ENCODE data around the gene ATMIN. TPM values are rescaled to one million over a fixed set of nuclear protein-coding genes. Genes with fewer than 3 reads are reported as not detected.
A peak's percentile ranks its signal among the peaks of the same experiment; 100 is the strongest.

Gene ATMIN
- total RNA-seq, 1 donor from 2014 or later = 21.2 TPM

GRCh38 chr16:81004646-81005353, 30.8 kb upstream of the ATMIN start:
- DNase-seq (ENCODE audit: missing footprints) = no peak
- ATAC-seq = no peak

GRCh38 chr16:81005610-81006161, 30.0 kb upstream of the ATMIN start:
- DNase-seq (ENCODE audit: missing footprints) (no peak), ATAC-seq (no peak)
- intact Hi-C loops (cut with DNase I) = loop anchor here (2.0 to 10.0 kb wide), 2 partner anchors 71 to 729 kb away; partner anchors contain the start of gene C16orf46

More at GRCh38 chr16:81004646-81005353, 30.8 kb upstream of the ATMIN start:
- intact Hi-C loops (cut with DNase I) = loop anchor here (10.0 kb wide), 1 partner anchor 730 kb away; no protein-coding TSS in a partner anchor

DNA sequence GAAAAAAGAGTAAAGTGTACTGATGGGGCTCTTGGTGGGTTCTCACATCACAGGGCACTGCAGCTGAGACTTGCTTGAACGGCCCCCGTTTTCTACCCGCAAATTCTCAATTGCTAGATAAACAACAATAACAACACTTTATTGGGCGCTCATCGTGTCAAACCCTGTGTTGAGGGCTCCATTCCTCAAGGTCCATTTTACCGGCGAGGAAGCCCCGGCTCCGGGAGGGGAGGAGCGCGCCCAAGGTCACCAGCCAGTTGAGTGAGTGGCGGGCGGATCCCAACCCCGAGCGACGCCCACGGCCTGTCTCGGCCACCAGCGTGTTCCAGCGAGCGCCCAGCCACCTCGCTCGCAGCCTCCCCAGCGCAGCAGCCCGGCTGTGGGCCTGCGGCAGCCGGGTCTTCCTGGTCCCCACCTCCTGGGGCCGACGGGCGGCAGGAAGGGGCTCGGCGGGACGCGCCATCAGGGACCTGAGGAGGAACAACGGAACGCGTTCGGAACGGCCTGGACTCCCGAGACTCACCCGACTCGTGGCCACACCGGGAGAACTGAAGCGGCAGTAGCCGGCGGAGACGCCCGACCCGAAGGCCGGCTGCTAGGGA, 29.3 kb upstream of the ATMIN start:
- ATAC-seq (peak; percentile 67), DNase-seq (ENCODE audit: missing footprints) (peak; percentile 91)
- intact Hi-C loops (cut with DNase I) = loop anchor here (2.0 to 10.0 kb wide), 2 partner anchors 70 to 728 kb away; partner anchors contain the start of gene C16orf46

DNA sequence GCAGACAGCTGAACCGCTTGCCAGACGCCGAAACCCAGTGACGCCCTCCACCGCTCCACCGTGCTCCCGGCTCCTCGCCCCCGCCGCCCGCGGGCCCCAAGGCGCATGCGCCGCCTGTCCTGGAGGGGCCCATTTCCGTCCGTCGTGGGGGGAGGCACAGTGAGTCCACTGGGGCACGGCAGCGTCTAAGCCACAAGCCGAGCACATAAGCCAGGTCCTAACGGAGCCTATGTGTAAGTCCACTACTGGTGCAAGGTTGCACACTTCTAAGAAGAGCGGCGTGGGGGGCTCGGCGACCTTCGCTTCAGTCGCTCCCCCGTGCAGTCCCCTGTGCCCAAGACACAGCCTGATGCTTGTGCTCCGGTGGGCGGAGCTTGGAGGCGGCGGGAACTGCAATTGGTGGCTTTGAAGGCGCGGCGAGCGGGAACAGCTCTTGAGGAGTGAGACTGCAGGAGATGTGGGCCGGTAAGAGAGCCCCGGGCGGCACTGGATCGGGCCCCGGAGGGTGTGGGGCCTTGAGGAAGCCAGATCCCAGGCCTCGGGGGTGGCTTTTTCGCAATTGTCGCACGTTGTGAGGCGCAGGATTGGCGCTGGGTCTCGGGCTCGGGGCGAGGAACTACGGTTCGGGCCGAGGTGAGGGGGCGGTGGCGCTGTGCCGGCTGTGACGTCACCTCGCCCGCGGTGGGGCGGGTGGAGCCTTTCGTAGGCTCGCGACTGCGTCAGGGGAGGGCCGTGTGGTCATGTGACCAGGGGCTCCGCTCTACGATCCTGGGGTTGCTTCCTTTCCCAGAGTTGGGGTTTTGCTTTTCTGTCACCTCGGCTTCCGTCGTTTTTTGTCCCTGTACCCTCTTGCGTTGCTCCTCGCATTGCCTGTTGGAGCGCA, 28.6 kb upstream of the ATMIN start, which contains the start of the genes CENPN and CMC2:
CENPN (plus strand) TSS at position 402 of the 883 bp plus-strand sequence. CDS start 4,726 bp downstream, outside the sequence.
CMC2 (minus strand) TSS at position 73 of the 883 bp plus-strand sequence. CDS start 9,491 bp downstream, outside the sequence.
- intact Hi-C loops (cut with DNase I) = loop anchor here (2.0 to 10.0 kb wide), 2 partner anchors 70 to 728 kb away; partner anchors contain the start of gene C16orf46
- peak; percentile 99 for DNase-seq (ENCODE audit: missing footprints)
- ATAC-seq = peak; percentile 97

- no peak for ATAC-seq
- DNase-seq (ENCODE audit: missing footprints) = no peak
- intact Hi-C loops (cut with DNase I) = loop anchor here (10.0 kb wide), 1 partner anchor 726 kb away; no protein-coding TSS in a partner anchor
Measured at GRCh38 chr16:81008505-81008789, 27.2 kb upstream of the ATMIN start.

DNA sequence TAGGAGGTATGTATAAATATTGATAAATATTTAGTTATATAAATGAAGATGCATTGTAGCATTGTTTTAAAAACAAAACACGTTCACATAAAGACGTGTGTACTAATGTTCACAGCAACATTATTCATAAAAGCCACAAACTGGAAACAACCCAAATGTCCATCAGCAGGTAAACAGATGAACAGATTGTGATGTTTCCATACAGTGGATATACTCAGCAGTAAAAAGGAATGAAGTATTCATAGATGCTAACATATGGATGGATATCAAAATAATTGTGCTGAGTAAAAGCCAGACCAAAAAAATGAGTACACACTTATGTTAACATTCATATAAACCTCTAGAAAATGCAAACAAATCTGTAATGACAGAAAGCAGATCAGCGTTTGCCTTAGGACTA, 22.7 kb upstream of the ATMIN start:
- intact Hi-C loops (cut with DNase I) = no loop called here
- ATAC-seq = no peak
- DNase-seq (ENCODE audit: missing footprints) = no peak

DNA sequence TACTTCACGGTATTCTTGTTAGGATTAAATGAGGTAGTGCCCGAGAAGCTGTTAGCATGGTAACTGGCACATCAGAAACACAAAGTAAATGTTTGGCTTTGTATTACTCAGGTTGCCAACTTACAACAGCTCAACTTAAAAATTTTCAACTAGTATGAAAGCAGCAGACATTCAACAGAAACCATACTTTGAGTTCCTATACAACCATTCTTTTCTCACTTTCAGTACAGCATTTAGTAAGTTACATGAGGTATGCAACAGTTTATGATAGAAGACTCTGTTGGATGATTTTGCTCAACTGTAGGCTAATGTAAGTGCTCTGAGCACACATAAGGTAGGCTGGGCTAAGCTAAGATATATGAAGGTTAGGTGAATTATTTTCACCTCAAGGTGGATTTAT, 21.0 kb upstream of the ATMIN start:
- ATAC-seq = no peak
- intact Hi-C loops (cut with DNase I) = no loop called here
- no peak for DNase-seq (ENCODE audit: missing footprints)

- no peak for ATAC-seq
- no peak for DNase-seq (ENCODE audit: missing footprints)
- intact Hi-C loops (cut with DNase I) = no loop called here
Measured at GRCh38 chr16:81018496-81018895, 17.1 kb upstream of the ATMIN start.

GRCh38 chr16:81026429-81026828, 9.2 kb upstream of the ATMIN start:
- intact Hi-C loops (cut with DNase I) = no loop called here
- ATAC-seq (no peak), DNase-seq (ENCODE audit: missing footprints) (no peak)

DNA sequence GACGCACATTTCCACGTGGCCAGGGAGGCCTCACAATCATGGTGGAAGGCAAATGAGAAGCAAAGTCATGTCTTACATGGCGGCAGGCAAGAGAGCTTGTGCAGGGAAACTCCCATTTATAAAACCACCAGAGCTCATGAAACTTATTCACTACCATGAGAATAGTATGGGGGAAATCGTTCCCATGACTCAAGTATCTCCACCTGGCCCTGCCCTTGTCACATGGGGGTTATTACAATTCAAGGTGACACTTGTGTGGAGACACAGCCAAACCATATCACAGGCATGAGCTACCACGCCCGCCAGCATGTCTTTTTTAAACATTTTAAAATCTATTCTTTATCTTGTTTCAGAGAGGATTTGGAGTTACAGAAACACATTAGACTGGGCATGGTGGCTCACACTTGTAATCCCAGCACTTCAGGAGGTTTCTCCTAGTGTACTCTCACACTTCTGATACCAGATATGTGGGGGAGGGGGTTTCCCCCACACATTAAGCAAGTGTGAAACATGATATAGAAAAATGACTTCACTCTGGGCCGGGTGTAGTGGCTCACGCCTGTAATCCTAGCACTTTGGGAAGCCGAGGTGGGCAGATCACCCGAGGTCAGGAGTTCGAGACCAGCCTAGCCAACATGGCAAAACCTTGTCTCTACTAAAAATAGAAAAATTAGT, 5.6 kb upstream of the ATMIN start:
- ATAC-seq = no peak
- no peak for DNase-seq (ENCODE audit: missing footprints)
- intact Hi-C loops (cut with DNase I) = loop anchor here (10.0 kb wide), 1 partner anchor 155 kb away; no protein-coding TSS in a partner anchor

- intact Hi-C loops (cut with DNase I) = loop anchor here (1.0 to 10.0 kb wide), 4 partner anchors 41 to 702 kb away; partner anchors contain the start of gene C16orf46
- DNase-seq (ENCODE audit: missing footprints) (peak; percentile 75), ATAC-seq (peak; percentile 30)
Measured at GRCh38 chr16:81035975-81036750, 521 bp downstream of the ATMIN start.

DNA sequence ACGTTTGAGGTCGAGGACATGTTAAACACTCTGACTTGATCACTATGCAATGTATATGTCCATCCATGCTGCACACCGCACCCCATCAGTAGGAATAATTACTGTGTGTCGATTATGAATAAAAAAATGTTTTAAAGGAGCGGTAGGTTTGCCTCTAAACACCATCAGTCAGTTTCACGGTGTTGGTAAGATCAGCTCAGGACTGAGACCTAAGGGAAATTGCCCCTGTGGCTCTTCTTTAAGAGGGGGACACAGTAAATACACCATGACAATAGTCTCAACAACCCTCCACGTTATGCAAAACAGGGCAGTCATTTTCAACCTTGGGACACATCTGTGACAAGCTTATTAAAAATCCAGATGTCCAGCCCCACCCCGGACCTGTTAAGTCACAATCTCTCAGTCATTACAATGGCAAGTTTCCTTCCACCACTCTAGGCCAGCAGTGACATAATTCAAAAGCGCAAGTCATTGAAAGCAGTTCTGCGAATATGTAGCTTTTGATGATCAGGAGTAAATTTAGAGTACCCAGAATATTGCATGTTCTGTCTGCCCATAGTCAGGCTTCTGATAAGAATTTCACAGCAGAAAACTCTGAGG, 1.2 kb downstream of the ATMIN start:
- ATAC-seq (no peak), DNase-seq (ENCODE audit: missing footprints) (no peak)
- intact Hi-C loops (cut with DNase I) = loop anchor here (2.0 to 10.0 kb wide), 3 partner anchors 40 to 280 kb away; partner anchors contain the start of gene C16orf46

DNA sequence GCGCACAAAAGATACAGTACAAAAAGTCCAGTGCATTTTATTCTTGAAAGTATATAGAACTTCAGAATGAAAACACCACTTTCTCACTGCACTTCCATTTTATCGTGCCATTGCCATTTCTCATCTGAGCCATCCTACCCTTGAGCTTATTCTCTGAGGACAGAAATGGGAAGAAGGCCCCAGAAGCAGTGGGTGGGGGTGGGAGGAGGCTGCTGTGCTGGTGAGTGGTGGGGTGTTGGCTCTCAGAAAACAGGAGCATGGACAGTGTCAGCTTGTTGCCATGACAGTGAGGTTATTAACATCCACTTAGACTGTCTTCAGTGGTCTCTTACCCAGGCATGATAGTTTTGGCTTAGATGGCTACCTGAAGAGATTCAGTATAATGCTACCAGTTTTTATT, 4.5 kb downstream of the ATMIN start:
- DNase-seq (ENCODE audit: missing footprints) = no peak
- intact Hi-C loops (cut with DNase I) = no loop called here
- ATAC-seq = no peak

DNA sequence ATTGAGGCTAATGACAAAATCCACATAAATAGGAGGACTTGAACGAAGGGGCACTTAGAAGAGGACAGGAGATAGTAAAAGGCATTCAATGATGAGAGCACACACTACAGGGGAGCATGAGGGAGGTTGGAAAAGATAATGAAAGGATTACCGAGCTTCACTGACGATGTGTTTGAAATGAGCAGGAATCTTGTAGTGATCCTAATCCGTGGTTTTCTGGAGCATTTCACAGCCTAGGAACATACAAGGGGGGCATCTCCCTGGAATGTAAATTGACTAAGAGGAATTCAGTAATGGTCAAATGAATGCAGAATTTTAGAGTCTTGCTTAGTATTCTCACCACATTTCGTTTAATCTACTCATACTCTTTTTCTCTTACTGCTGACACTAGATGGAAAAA, 5.2 kb downstream of the ATMIN start:
- DNase-seq (ENCODE audit: missing footprints) (no peak), ATAC-seq (no peak)
- intact Hi-C loops (cut with DNase I) = no loop called here

GRCh38 chr16:81041696-81042095, 6.1 kb downstream of the ATMIN start:
- DNase-seq (ENCODE audit: missing footprints) (no peak), ATAC-seq (no peak)
- intact Hi-C loops (cut with DNase I) = no loop called here

GRCh38 chr16:81042821-81043220, 7.2 kb downstream of the ATMIN start:
- no peak for ATAC-seq
- no peak for DNase-seq (ENCODE audit: missing footprints)
- intact Hi-C loops (cut with DNase I) = no loop called here

DNA sequence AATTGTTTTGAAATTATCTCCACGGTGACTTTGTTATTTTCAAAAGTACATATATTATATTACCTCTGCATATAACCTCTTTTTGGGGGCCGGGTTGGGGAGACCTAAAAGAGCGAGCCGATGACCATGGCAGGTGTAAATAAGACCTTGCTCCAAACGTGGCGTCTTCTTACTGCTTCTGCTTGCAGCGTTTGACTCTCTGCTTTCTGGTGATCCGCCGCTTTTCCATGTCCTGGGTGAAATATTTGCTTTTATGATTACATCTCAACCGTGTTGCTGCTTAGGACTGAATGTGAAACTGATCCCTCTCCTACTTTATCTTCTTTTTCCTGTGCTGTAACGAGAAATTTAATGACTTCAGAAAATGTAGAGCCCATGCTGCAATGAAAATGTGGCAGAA, 18.1 kb downstream of the ATMIN start:
- DNase-seq (ENCODE audit: missing footprints) = no peak
- intact Hi-C loops (cut with DNase I) = no loop called here

More for the DNA sequence above, 18.1 kb downstream of the ATMIN start:
- ATAC-seq = no peak

All from Right ventricle myocardium inferior (tissue), 1 donor.